HEK293 (cell line): ENCODE measurements around the gene PITPNC1.

Source experiments
- CTCF ChIA-PET: fragments of 350-600 bp; formaldehyde crosslinking; extraction: SDS; loops from one replicate; lab custom pipeline; 2021; ENCODE audit warnings: antibody characterized with exemption; lab: Yijun Ruan, JAX
- POLR2A ChIA-PET: fragments of 300-600 bp; formaldehyde crosslinking; extraction: SDS; loops from one replicate; lab custom pipeline; 2020; ENCODE audit warnings: antibody characterized with exemption, inconsistent platforms; lab: Yijun Ruan, JAX
- H3K27ac ChIP-seq: fragments of 200-500 bp; sonication (Bioruptor generic); 2 replicates; pipeline ENCODE4 v1.5.1; 2014; ENCODE audit warnings: low read depth, low read length, control low read depth, inconsistent platforms; ENCODE audit errors: extremely low read depth
- H3K36me3 ChIP-seq, 2 experiments: fragments of 200-500 bp in 1 of 2; sonication (Bioruptor generic) in 1 of 2; 1 replicate in 1 of 2; 2 replicates in 1 of 2; pipeline ENCODE4 v1.5.1; 2014 to 2017; ENCODE audit warnings: inconsistent platforms in 2 of 2, low read length in 2 of 2; ENCODE audit not compliant: control insufficient read depth in 2 of 2, insufficient read depth in 1 of 2
- H3K4me1 ChIP-seq: fragments of 200-500 bp; sonication (Bioruptor generic); 2 replicates; pipeline ENCODE4 v1.5.1; 2014; ENCODE audit warnings: mild to moderate bottlenecking, low read length, inconsistent platforms; ENCODE audit not compliant: control insufficient read depth, insufficient read depth
- H3K4me3 ChIP-seq: 2 replicates; pipeline ENCODE4 v1.5.1; 2011; ENCODE audit warnings: low read depth, mild to moderate bottlenecking, control low read depth, low read length, moderate library complexity
- H3K9me3 ChIP-seq: fragments of 200-500 bp; sonication (Bioruptor generic); 2 replicates; pipeline ENCODE4 v1.5.1; 2014; ENCODE audit warnings: low read depth, low read length, inconsistent platforms; ENCODE audit not compliant: control insufficient read depth, insufficient read depth
- ATF2 ChIP-seq: fragments of 450-650 bp; formaldehyde crosslinking; IDR thresholded peaks from 2 replicates; pipeline ENCODE4 v1.5.1; 2016; ENCODE audit warnings: missing biosample characterization, missing genetic modification characterization, low read depth
- BCL11B ChIP-seq: fragments of 450-650 bp; formaldehyde crosslinking; IDR thresholded peaks from 2 replicates; pipeline ENCODE4 v1.5.1; 2016; ENCODE audit warnings: low read depth, missing biosample characterization, missing genetic modification characterization
- EGR2 ChIP-seq: fragments of 450-650 bp; formaldehyde crosslinking; IDR thresholded peaks from 2 replicates; pipeline ENCODE4 v1.5.1; 2016; ENCODE audit warnings: low read depth, missing biosample characterization, missing genetic modification characterization
- HIC1 ChIP-seq: fragments of 450-650 bp; formaldehyde crosslinking; IDR thresholded peaks from 2 replicates; pipeline ENCODE4 v1.5.1; 2016; ENCODE audit warnings: missing biosample characterization, missing genetic modification characterization
- HOXD13 ChIP-seq: sonication (generic); formaldehyde crosslinking; IDR thresholded peaks from 2 replicates; pipeline ENCODE4 v1.8.0; 2022; ENCODE audit warnings: missing genetic modification reagents, borderline replicate concordance
- KLF7 ChIP-seq: fragments of 450-650 bp; formaldehyde crosslinking; IDR thresholded peaks from 2 replicates; pipeline ENCODE4 v1.5.1; 2016; ENCODE audit warnings: missing biosample characterization, missing genetic modification characterization, borderline replicate concordance
- KLF8 ChIP-seq: fragments of 450-650 bp; formaldehyde crosslinking; IDR thresholded peaks from 2 replicates; pipeline ENCODE4 v1.5.1; 2016; ENCODE audit warnings: missing biosample characterization, missing genetic modification characterization
- PBX3 ChIP-seq: sonication (generic); formaldehyde crosslinking; IDR thresholded peaks from 2 replicates; pipeline ENCODE4 v1.8.1; 2022; ENCODE audit warnings: mild to moderate bottlenecking, moderate library complexity, missing genetic modification reagents
- SALL2 ChIP-seq: fragments of 450-650 bp; formaldehyde crosslinking; IDR thresholded peaks from 2 replicates; pipeline ENCODE4 v1.5.0; 2017; ENCODE audit warnings: missing biosample characterization, mild to moderate bottlenecking, missing genetic modification characterization, borderline replicate concordance
- SP3 ChIP-seq: fragments of 450-650 bp; formaldehyde crosslinking; IDR thresholded peaks from 2 replicates; pipeline ENCODE4 v1.5.1; 2016; ENCODE audit warnings: missing biosample characterization, missing genetic modification characterization
- TRIM28 ChIP-seq: IDR thresholded peaks from 2 replicates; pipeline ENCODE4 v1.6.1; 2011; ENCODE audit warnings: low read length, control low read depth, borderline replicate concordance
- ZFHX2 ChIP-seq: fragments of 450-650 bp; formaldehyde crosslinking; conservative IDR thresholded peaks from 2 replicates; pipeline ENCODE4 v1.5.1; 2016; ENCODE audit warnings: missing biosample characterization, missing genetic modification characterization
- ZIC2 ChIP-seq: fragments of 450-650 bp; formaldehyde crosslinking; IDR thresholded peaks from 2 replicates; pipeline ENCODE4 v1.5.1; 2016; ENCODE audit warnings: missing biosample characterization, missing genetic modification characterization
- ZNF132 ChIP-seq: fragments of 450-650 bp; formaldehyde crosslinking; IDR thresholded peaks from 2 replicates; pipeline ENCODE4 v1.5.1; 2017; ENCODE audit warnings: missing biosample characterization, missing genetic modification characterization, borderline replicate concordance
- ZNF138 ChIP-seq: fragments of 450-650 bp; formaldehyde crosslinking; IDR thresholded peaks from 2 replicates; pipeline ENCODE4 v1.5.1; 2016; ENCODE audit warnings: missing biosample characterization, missing genetic modification characterization, borderline replicate concordance
- ZNF223 ChIP-seq: fragments of 450-650 bp; formaldehyde crosslinking; IDR thresholded peaks from 2 replicates; pipeline ENCODE4 v1.5.1; 2016; ENCODE audit warnings: missing biosample characterization, missing genetic modification characterization
- ZNF239 ChIP-seq: fragments of 450-650 bp; formaldehyde crosslinking; IDR thresholded peaks from 2 replicates; pipeline ENCODE4 v1.5.1; 2016; ENCODE audit warnings: missing biosample characterization, missing genetic modification characterization
- ZNF26 ChIP-seq: fragments of 450-650 bp; formaldehyde crosslinking; IDR thresholded peaks from 2 replicates; pipeline ENCODE4 v1.5.1; 2016; ENCODE audit warnings: missing biosample characterization, missing genetic modification characterization
- ZNF292 ChIP-seq: fragments of 450-650 bp; formaldehyde crosslinking; IDR thresholded peaks from 2 replicates; pipeline ENCODE4 v1.5.1; 2016; ENCODE audit warnings: low read depth, missing biosample characterization, missing genetic modification characterization, borderline replicate concordance
- ZNF311 ChIP-seq: fragments of 450-650 bp; formaldehyde crosslinking; IDR thresholded peaks from 2 replicates; pipeline ENCODE4 v1.5.1; 2017; ENCODE audit warnings: missing biosample characterization, missing genetic modification characterization, borderline replicate concordance
- ZNF335 ChIP-seq: fragments of 450-650 bp; formaldehyde crosslinking; conservative IDR thresholded peaks from 2 replicates; pipeline ENCODE4 v1.5.1; 2016; ENCODE audit warnings: missing biosample characterization, missing genetic modification characterization
- ZNF366 ChIP-seq: fragments of 450-650 bp; formaldehyde crosslinking; conservative IDR thresholded peaks from 2 replicates; pipeline ENCODE4 v1.5.1; 2016; ENCODE audit warnings: missing biosample characterization, missing genetic modification characterization
- ZNF48 ChIP-seq: fragments of 450-650 bp; formaldehyde crosslinking; IDR thresholded peaks from 2 replicates; pipeline ENCODE4 v1.5.1; 2016; ENCODE audit warnings: missing biosample characterization, missing genetic modification characterization
- ZNF704 ChIP-seq: fragments of 450-650 bp; formaldehyde crosslinking; IDR thresholded peaks from 2 replicates; pipeline ENCODE4 v1.5.1; 2016; ENCODE audit warnings: missing biosample characterization, missing genetic modification characterization
- ZNF747 ChIP-seq: fragments of 450-650 bp; formaldehyde crosslinking; IDR thresholded peaks from 2 replicates; pipeline ENCODE4 v1.5.1; 2016; ENCODE audit warnings: missing biosample characterization, missing genetic modification characterization
- ZSCAN5A ChIP-seq: fragments of 450-650 bp; formaldehyde crosslinking; IDR thresholded peaks from 2 replicates; pipeline ENCODE4 v1.5.1; 2016; ENCODE audit warnings: missing biosample characterization, missing genetic modification characterization

PITPNC1 gene

GRCh38 chr17:67372751-67373150 lies 4.3 kb upstream of the PITPNC1 start:
- Histone ChIP-seq H3K4me3 (no peak overlapping the region), H3K9me3 (no peaks in the 10 kb centered on the region), H3K27ac (no peak overlapping the region), H3K4me1 (peaks cover 5% of the 10 kb centered on the region; the same call in 1 of the 2 replicates), H3K36me3 (no peaks in the 10 kb centered on the region)
- POLR2A ChIA-PET, result no interaction called here
- CTCF ChIA-PET, result interaction anchor here (0.5 to 3.9 kb wide), 6 partner anchors 13 to 872 kb away, joined by 3 to 32 read pairs (median 5); no protein-coding TSS in a partner anchor
- no peak for TF ChIP-seq ZNF747 (tag by site-specific recombination)
- no peak for TF ChIP-seq KLF7 (tag by site-specific recombination)
- TF ChIP-seq ZNF311 (tag by site-specific recombination), result no peak
- no peak for TF ChIP-seq ZNF239 (tag by site-specific recombination)
- TF ChIP-seq KLF8 (tag by site-specific recombination), result no peak
- no peak for TF ChIP-seq HOXD13
- TF ChIP-seq ZNF48 (tag by site-specific recombination), result no peak
- no peak for TF ChIP-seq ZNF292
- TF ChIP-seq ZNF132 (tag by site-specific recombination), result no peak
- no peak for TF ChIP-seq ZIC2 (tag by site-specific recombination)
- TF ChIP-seq PBX3 (CRISPR knock-in tag), result no peak
- TF ChIP-seq ZNF223 (tag by site-specific recombination), result no peak
- TF ChIP-seq ZSCAN5A (tag by site-specific recombination), result no peak
- no peak for TF ChIP-seq ZNF138 (tag by site-specific recombination)
- no peak for TF ChIP-seq ATF2
- TF ChIP-seq SALL2 (tag by site-specific recombination), result no peak
- no peak for TF ChIP-seq ZFHX2 (tag by site-specific recombination)
- TF ChIP-seq BCL11B (tag by site-specific recombination), result no peak

- Histone ChIP-seq H3K27ac (no peak overlapping the region), H3K36me3 (no peaks in the 10 kb centered on the region), H3K4me3 (no peak overlapping the region), H3K4me1 (peaks cover 5% of the 10 kb centered on the region; the same call in 1 of the 2 replicates), H3K9me3 (no peaks in the 10 kb centered on the region)
- ChIA-PET CTCF (interaction anchor here (0.5 to 4.2 kb wide), 46 partner anchors 9 to 1310 kb away, joined by 3 to 43 read pairs (median 4); partner anchors contain the start of gene NOL11), POLR2A (interaction anchor here (0.6 to 1.2 kb wide), 2 partner anchors 36 to 344 kb away, joined by 3 to 5 read pairs; no protein-coding TSS in a partner anchor)
- TF ChIP-seq ZNF366 (tag by site-specific recombination) (0 out of 2 replicates have a peak, but pooled peaks have one; percentile 20), ZNF335 (peak; percentile 33; the same call in 1 of the 2 replicates), ZNF223 (tag by site-specific recombination) (no peak), EGR2 (tag by site-specific recombination) (no peak), HIC1 (tag by site-specific recombination) (peak; percentile 84), SP3 (tag by site-specific recombination) (peak; percentile 51; the same call in 1 of the 2 replicates), ZFHX2 (tag by site-specific recombination) (no peak), ZNF26 (tag by site-specific recombination) (no peak), ZNF704 (no peak), TRIM28 (peak; percentile 32; the same call in 1 of the 2 replicates)
These were observed 2.6 kb upstream of the PITPNC1 start for GRCh38 chr17:67374329-67375053.
